CD4-positive, alpha-beta T cell treated with Interleukin-17A for 4 hours (primary cell): ENCODE measurements around the gene VSIG4.
A peak's percentile ranks its signal among the peaks of the same experiment; 100 is the strongest.
"Not testable (repeated sequence)": the region's sequence is repeated elsewhere in the genome, so short reads cannot be mapped to it uniquely, and the experiment has no call there.

Source experiments
- DNase-seq: peaks from one replicate; pipeline ENCODE4 v3.0.0-alpha.2; 2020; ENCODE audit warnings: mixed read lengths

Gene VSIG4, protein sequence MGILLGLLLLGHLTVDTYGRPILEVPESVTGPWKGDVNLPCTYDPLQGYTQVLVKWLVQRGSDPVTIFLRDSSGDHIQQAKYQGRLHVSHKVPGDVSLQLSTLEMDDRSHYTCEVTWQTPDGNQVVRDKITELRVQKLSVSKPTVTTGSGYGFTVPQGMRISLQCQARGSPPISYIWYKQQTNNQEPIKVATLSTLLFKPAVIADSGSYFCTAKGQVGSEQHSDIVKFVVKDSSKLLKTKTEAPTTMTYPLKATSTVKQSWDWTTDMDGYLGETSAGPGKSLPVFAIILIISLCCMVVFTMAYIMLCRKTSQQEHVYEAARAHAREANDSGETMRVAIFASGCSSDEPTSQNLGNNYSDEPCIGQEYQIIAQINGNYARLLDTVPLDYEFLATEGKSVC

GRCh38 chrX:66039944-66040343 is at the start of gene VSIG4:
Gene VSIG4 (minus strand): TSS chrX:66040080. CDS start chrX:66039998, 82 bp downstream.
- DNase-seq, result no peak

DNA sequence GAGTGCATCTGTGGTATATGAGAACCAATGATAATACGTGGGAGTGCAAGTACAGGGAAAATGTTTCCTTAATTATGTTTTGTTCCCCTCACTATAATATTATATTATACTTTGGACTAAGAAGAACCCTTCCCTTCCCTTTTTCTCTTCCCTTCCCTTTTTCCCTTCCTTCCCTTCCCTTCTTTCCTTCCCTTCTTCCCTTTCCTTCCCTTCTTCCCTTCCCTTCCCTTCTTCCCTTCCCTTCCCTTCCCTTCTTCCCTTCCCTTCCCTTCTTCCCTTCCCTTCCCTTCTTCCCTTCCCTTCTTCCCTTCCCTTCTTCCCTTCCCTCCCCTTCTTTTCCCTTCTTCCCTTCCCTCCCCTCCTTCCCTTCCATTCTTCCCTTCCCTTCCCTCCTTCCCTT is 36.9 kb upstream of the VSIG4 start:
- no peak for DNase-seq

- peak; percentile 65 for DNase-seq
These were observed 35.3 kb upstream of the VSIG4 start for GRCh38 chrX:66074920-66075879.

- DNase-seq, result no peak
These were observed 31.2 kb upstream of the VSIG4 start for GRCh38 chrX:66071126-66071525.

DNA sequence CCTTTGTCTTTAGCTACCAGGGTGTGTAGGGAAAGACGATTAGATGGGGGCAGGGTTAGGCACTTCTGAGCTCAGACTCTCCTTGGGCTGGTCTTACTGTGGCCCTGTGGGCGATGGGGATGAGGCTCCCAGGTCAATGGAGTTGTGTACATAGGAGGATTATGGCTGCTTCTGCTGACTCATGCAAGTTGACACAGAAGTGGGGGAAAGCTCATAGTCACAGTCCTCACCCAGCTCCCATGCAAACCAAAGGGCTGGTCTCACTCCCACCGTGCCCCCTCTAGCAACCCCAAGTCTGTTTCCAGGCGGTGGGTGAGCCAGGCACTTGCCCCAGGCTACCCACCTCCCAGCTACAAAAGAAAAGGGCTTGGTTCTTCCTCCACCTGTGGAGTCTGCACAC is 24.4 kb upstream of the VSIG4 start:
- no peak for DNase-seq

DNA sequence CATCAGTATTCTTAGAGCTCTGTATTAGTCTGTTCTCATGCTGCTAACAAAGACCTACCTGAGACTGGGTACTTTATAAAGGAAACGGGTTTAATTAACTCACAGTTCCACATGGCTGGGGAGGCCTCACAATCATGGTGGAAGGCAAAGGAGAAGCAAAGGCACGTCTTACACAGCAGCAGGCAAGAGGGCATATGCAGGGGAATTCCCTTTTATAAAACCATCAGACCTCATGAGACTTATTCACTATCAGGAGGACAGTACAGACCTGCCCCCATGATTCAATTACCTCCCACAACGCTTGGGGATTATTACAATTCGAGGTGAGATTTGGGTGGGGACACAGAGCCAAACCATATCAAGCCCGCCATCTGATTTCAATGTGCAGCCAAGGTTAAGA is 17.1 kb upstream of the VSIG4 start:
- DNase-seq, result not testable (repeated sequence)

DNA sequence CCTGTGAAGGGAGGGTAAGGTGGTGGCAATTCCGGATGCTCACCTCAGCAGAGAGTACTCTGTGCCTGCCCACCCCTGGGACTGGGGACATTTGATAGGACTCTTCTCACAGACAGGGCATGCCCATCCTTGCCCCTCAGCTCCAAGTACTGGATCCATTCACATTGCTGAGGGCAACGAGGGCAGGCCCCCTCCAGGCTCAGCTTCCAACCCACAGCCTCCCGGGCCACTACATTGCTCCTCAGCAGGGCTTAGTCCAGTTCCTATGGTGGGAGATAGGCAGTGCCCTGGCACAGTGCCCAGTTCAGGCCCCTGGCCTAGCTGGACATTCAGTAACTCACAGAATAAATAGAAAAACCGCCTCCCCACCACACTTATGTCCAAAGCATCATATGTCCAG is 15.1 kb upstream of the VSIG4 start:
- DNase-seq, result no peak

DNA sequence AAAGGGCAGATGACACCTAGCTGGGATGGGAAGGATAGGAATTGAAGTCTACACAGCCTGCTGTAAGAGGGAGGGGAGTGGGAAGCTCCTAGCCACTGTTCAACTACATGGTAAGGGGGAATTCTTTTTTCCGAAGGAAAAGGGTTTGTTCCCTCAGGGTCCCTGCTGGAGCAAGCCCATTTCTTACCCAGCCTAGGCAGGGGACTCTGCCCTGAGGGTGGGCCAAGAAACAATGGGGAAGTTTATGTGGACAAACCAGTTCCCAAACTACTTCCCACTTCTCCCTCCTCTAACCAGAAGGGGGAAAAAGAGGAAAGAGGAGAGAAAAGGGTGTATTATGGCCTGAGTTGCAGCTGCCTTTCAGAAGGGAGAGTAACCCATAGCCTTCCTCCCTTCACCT is 13.5 kb upstream of the VSIG4 start:
- no peak for DNase-seq

DNA sequence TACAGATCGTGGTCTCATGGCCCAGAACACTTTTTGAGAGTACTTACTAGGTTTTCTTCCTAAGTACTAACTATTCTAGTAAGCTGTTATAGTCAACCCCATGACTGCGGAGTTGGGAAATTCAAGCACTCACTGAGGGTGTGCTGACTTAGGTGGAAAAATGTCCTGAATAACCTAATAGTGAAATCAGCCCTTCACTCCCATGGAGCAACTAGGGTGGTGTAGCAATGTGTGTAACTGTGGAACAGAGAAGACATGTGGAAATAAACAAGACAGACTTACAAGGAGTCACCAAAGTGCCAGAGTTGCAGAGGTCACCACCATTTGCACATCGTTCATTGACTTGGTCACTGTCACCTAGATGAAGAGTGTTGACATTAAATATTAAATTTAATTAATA is 12.1 kb upstream of the VSIG4 start:
- no peak for DNase-seq

DNA sequence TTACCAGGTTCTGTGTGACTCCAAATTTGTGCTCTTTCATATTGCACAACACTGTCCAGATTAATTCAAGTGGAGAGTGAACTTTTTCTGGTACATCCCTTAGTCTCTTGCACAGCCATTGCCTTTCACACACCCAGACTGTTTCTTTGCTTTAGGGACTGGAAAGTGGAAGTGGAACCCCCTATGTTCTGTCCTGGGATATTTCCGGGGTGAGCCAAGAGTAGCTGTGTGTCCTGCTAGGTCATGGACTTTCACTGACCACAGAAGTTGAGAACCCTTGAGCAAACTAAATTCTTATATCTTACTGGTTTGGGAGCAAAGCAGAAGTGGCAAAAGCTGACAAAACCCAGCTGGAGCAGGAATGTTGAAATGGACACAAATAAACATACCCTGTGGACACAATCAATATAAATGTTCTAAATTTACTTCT is 10.3 kb upstream of the VSIG4 start:
- no peak for DNase-seq

DNA sequence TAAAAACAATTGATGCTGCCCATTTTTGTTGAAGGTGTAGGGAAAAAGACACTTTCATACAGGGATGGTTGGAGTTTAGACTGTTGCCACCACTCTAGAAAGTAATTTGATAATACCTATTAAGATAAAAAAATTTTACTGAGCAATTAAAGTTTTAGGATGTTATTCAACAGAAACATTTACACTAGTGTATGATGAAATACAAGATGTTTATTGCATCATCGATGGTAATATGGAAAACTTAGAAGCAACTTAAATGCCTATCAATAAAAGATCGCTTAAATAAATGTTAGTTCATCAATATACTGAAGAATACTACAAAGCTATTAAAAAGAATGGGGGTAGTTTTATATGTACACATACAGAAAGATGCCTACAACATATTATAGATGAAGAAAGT is 9.2 kb upstream of the VSIG4 start:
- no peak for DNase-seq

GRCh38 chrX:66046612-66047235 is 6.8 kb upstream of the VSIG4 start:
- DNase-seq, result peak; percentile 11

DNA sequence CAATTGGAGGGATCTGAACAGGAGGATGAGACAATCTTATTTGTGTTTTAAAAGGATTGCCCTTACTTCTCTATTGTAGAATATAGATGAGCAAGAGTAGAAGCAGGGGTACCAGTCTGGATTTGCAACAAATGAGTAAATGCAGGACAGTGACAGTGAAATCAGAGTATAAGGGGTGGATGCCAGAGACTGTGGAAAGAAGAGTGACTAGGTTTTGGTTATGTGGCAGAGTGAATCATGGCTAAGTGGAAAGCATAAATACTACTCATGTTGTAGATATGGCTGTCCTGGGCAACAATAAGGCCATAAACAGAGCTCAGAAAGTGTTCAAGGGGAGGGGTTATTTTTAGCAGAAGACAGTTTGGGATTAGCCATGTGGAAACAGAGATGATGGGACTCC is 6.0 kb upstream of the VSIG4 start:
- no peak for DNase-seq

DNA sequence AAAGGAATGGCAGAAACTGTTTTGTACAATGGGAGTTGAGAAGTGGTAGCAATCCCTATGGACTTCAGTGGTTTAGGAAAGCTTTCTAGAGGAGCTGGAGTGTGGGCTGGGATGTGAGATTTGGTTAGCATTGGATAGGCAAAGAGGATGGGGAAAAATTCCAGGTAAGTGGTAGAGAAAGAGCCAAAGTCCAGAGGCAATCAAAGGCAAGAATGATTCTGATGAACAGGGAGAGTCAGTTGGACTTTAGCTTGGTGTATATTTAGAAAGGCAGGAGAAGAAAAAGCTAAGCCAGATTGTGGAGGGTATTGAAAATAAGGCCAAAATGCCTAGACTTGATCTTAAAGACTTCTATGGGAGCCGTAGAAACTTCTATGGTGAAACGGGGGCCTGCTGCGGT is 3.7 kb upstream of the VSIG4 start:
- no peak for DNase-seq

- no peak for DNase-seq
These were observed 2.6 kb upstream of the VSIG4 start for GRCh38 chrX:66042307-66043077.

- DNase-seq, result no peak
These were observed 1.8 kb downstream of the VSIG4 start for GRCh38 chrX:66038115-66038514.

DNA sequence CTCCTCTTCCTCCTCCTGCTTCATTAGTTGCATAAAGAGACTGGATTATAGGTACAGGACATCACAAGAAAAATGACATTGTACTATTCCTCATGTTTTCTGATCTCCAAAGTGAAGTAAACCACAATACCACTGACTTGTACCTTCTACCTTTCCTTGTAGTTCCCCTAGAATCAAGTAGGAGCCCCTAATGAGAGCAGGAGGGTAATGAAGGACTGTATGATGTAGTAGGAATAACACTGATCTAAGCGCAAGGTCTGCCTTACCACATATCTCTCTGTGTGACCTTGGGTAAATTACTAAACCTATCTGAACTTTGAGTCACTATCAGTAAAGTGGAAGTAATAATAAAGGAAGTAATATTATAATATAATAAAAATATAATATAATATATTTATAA is 3.6 kb downstream of the VSIG4 start:
- no peak for DNase-seq

DNA sequence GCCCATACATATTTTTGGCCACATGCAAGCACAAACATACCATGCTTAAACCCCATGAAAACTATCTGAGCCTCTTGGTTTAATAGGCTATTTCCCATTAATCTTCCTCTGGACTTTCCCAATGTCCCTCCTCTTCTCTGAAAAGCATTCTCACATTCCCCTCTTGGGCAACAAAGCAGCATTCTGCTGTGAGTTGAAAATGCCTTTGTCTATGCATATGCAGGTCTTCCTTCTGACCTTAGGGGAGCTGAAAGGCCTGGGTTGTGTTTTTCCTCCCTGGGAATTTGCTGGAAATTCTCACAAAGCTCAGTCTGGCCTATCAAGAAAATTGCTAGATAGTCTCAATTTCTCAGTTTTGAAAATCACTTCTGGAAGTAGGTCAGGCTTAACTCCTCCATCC is 4.2 kb downstream of the VSIG4 start:
- DNase-seq, result no peak

DNA sequence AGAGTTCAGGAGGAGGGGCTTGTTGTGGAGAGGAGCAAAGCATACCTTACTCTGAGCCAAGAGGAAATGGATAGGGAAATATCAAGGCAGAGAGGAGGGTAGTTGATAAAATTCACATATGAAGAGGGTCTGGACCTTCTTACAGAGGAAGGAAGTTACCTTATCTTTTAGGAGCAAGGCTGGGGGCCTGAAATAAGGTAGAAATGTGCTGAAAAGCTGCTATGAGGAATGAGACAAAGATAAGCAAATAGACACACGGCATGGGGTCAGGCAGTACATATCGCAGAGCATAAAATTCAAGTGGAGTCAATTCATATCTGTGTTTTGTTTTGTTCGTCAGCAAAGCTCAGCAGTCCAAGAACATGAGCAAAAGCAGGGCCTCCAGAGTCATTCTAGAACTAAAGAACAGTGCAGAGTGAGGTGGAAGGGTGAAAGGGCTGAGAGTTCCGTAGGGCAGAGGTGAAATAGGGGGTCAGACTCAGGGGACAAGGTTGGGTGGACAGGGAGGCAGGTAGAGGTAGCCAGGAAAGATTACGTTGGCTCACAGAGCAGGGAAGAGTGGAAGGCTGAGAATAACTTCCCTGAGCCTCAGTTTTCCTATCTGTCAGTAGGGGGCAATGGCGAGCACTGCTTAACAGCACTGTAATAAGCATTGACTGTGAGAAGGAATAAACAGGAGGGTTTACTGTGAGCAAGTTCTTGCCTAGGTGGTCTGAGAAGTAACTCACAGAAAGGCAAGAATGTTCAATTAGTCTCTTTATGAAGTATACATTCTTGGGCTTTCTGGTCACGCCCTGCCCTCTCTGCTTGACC is 9.2 kb downstream of the VSIG4 start:
- DNase-seq, result peak; percentile 52

DNA sequence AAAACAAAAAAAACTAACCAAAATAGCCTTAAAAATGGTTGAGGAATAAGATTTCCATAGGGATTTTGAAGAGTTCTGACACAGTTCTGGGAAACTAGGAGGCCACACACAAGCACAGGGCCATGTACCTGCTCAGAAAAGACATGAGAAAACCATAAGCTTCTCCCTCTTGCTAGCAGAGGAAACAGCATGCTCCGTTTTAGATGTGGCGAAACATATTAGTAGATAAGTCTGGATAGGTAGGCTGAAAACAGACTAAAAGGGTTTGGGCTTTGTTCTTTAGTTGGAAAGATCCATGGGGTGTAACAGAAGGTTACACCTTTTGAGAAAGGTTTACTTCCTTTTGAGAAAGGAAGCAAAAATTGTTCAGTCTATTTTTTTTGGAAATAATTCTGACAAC is 10.9 kb downstream of the VSIG4 start:
- no peak for DNase-seq

GRCh38 chrX:66024570-66024969 is 15.3 kb downstream of the VSIG4 start:
- DNase-seq, result no peak

- DNase-seq, result no peak
These were observed 15.8 kb downstream of the VSIG4 start for GRCh38 chrX:66024092-66024467.
